HEK293T (cell line): ENCODE measurements around the gene KLF15.

Experiments
- CTCF ChIA-PET: fragments of 350-600 bp; formaldehyde crosslinking; extraction: SDS; loops from one replicate; lab custom pipeline; 2021; ENCODE audit warnings: antibody characterized with exemption, inconsistent platforms; lab: Yijun Ruan, JAX
- POLR2A ChIA-PET: fragments of 350-600 bp; formaldehyde crosslinking; extraction: SDS; loops from one replicate; lab custom pipeline; 2020; ENCODE audit warnings: antibody characterized with exemption, inconsistent platforms; lab: Yijun Ruan, JAX
- DNase-seq: peaks from one replicate; pipeline ENCODE4 v3.0.0; 2012; ENCODE audit warnings: mixed read lengths; ENCODE audit errors: extremely low spot score
- ARNT ChIP-seq: fragments of 450-650 bp; IDR thresholded peaks from 2 replicates; pipeline ENCODE4 v1.6.1; 2017; ENCODE audit warnings: mild to moderate bottlenecking
- BHLHE40 ChIP-seq: fragments of 450-650 bp; IDR thresholded peaks from 2 replicates; pipeline ENCODE4 v1.6.1; 2016; ENCODE audit warnings: mild to moderate bottlenecking, moderate library complexity, borderline replicate concordance
- CTBP1 ChIP-seq: fragments of 450-650 bp; IDR thresholded peaks from 2 replicates; pipeline ENCODE4 v1.6.1; 2016; ENCODE audit warnings: borderline replicate concordance
- ELF4 ChIP-seq: fragments of 450-650 bp; IDR thresholded peaks from 2 replicates; pipeline ENCODE4 v1.6.1; 2017; ENCODE audit warnings: antibody characterized with exemption
- FOXA1 ChIP-seq: fragments of 450-650 bp; IDR thresholded peaks from 2 replicates; pipeline ENCODE4 v1.6.1; 2016; ENCODE audit warnings: mild to moderate bottlenecking
- FOXK2 ChIP-seq: fragments of 450-650 bp; IDR thresholded peaks from 2 replicates; pipeline ENCODE4 v1.6.1; 2016; ENCODE audit warnings: mild to moderate bottlenecking
- FOXM1 ChIP-seq: fragments of 450-650 bp; IDR thresholded peaks from 2 replicates; pipeline ENCODE4 v1.6.1; 2017; ENCODE audit warnings: mild to moderate bottlenecking, borderline replicate concordance
- HDGF ChIP-seq: fragments of 450-650 bp; IDR thresholded peaks from 2 replicates; pipeline ENCODE4 v1.6.1; 2017; ENCODE audit warnings: antibody characterized with exemption, borderline replicate concordance
- L3MBTL2 ChIP-seq: fragments of 450-650 bp; conservative IDR thresholded peaks from 2 replicates; pipeline ENCODE4 v1.6.1; 2016; ENCODE audit warnings: mild to moderate bottlenecking
- LEF1 ChIP-seq: fragments of 450-650 bp; IDR thresholded peaks from 2 replicates; pipeline ENCODE4 v1.6.1; 2017; ENCODE audit warnings: mild to moderate bottlenecking, borderline replicate concordance
- NFRKB ChIP-seq: fragments of 450-650 bp; IDR thresholded peaks from 2 replicates; pipeline ENCODE4 v1.6.1; 2016; ENCODE audit warnings: mild to moderate bottlenecking, moderate library complexity
- PKNOX1 ChIP-seq: fragments of 450-650 bp; IDR thresholded peaks from 2 replicates; pipeline ENCODE4 v1.6.1; 2016
- SP1 ChIP-seq: fragments of 450-650 bp; IDR thresholded peaks from 2 replicates; pipeline ENCODE4 v1.6.1; 2017
- SUZ12 ChIP-seq: fragments of 450-650 bp; IDR thresholded peaks from 2 replicates; pipeline ENCODE4 v1.6.1; 2016; ENCODE audit warnings: mild to moderate bottlenecking
- TARDBP ChIP-seq: fragments of 450-650 bp; IDR thresholded peaks from 2 replicates; pipeline ENCODE4 v1.6.1; 2016
- ZNF384 ChIP-seq: fragments of 450-650 bp; IDR thresholded peaks from 2 replicates; pipeline ENCODE4 v1.6.1; 2016

Gene KLF15

GRCh38 chr3:126370606-126371005 lies 13.4 kb upstream of the KLF15 start:
- ChIA-PET CTCF (no interaction called here), POLR2A (no interaction called here)
- no peak for DNase-seq
- no peak for TF ChIP-seq TARDBP
- no peak for TF ChIP-seq SUZ12
- no peak for TF ChIP-seq HDGF
- no peak for TF ChIP-seq CTBP1
- no peak for TF ChIP-seq ELF4
- no peak for TF ChIP-seq BHLHE40
- TF ChIP-seq FOXM1, result no peak
- no peak for TF ChIP-seq NFRKB
- no peak for TF ChIP-seq ARNT
- no peak for TF ChIP-seq SP1
- no peak for TF ChIP-seq PKNOX1
- no peak for TF ChIP-seq FOXK2
- no peak for TF ChIP-seq LEF1
- no peak for TF ChIP-seq FOXA1
- no peak for TF ChIP-seq ZNF384
- no peak for TF ChIP-seq L3MBTL2

GRCh38 chr3:126370055-126370454 lies 12.8 kb upstream of the KLF15 start:
- TF ChIP-seq PKNOX1 (no peak), NFRKB (no peak), LEF1 (no peak), SP1 (no peak), ELF4 (no peak), ZNF384 (no peak), TARDBP (no peak), CTBP1 (no peak), SUZ12 (no peak), BHLHE40 (no peak), FOXK2 (no peak), L3MBTL2 (no peak), HDGF (no peak), ARNT (no peak), FOXM1 (no peak), FOXA1 (no peak)
- no peak for DNase-seq
- CTCF ChIA-PET, result no interaction called here
- POLR2A ChIA-PET, result no interaction called here

- CTCF ChIA-PET, result no interaction called here
These were observed 12.3 kb upstream of the KLF15 start for GRCh38 chr3:126369490-126369889.

GRCh38 chr3:126367316-126367805 lies 10.2 kb upstream of the KLF15 start:
- ChIA-PET POLR2A (no interaction called here), CTCF (no interaction called here)
- TF ChIP-seq PKNOX1 (no peak), L3MBTL2 (no peak), TARDBP (no peak), FOXK2 (no peak), HDGF (no peak), BHLHE40 (no peak), ZNF384 (no peak), CTBP1 (no peak), ELF4 (no peak), FOXA1 (no peak), FOXM1 (no peak), SP1 (no peak), SUZ12 (no peak), ARNT (no peak), NFRKB (no peak)
- no peak for DNase-seq

More at GRCh38 chr3:126369490-126369889, 12.3 kb upstream of the KLF15 start:
- no peak for TF ChIP-seq FOXM1
- TF ChIP-seq PKNOX1, result no peak
- TF ChIP-seq HDGF, result no peak
- no peak for TF ChIP-seq ELF4
- TF ChIP-seq BHLHE40, result no peak
- no peak for TF ChIP-seq SUZ12
- POLR2A ChIA-PET, result no interaction called here
- DNase-seq, result no peak

GRCh38 chr3:126365351-126366277 lies 8.4 kb upstream of the KLF15 start:
- ChIA-PET POLR2A (no interaction called here), CTCF (no interaction called here)
- no peak for DNase-seq
- TF ChIP-seq ZNF384 (no peak), BHLHE40 (no peak), PKNOX1 (no peak), FOXA1 (no peak), LEF1 (no peak), HDGF (no peak)
